ENCODE data around the gene DHH. TPM values are rescaled to one million over a fixed set of nuclear protein-coding genes. Genes with fewer than 3 reads are reported as not detected.

The DHH gene
- total and polyA plus RNA-seq, 9 of the 15 experiments (the other 6 are each of a cell fraction or from before 2014, with no cell fraction given), result 0.07 to 2.6 (median 0.54) TPM

DNA sequence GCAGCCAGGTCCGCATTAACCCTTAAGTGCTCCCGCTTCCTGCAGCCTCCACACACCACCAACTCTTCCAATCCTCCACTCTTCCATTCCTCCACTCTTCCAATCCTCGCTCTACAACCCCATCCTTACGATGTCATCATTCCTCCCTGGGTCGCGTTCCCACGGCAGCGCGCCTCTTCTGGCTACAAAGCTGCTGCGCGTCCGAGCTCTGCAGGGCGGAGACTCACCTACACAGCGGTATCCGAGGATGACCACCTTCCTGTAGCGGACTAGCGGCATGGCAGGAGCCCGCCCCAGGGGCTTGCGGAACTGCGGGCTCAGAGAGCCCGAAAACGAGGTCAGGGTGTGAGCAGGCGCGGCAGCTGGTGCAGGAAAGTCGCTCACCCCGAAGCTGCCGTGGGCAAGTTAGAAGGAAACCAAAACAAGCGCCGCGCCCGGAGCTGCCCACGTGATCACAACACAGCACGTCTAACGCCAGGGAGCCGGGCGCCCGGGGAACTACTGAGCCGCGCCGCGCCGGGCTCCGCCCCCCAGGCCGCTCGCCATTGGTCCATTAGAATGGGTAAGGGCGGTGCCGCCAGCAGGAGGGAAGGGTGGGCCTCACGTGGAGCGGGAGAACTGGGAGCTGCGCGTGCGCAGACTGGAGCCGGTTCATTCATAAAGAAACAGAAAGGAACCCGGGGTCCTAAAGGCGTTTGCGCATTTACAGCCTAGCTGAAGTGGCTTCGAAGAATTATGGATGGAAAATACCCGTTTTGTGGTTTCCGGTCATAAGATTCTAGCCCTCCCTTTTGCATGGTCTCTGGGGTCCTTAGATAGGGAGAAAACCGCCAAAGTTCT is 24.9 kb downstream of the DHH start, which contains the start of gene RHEBL1 (continued):
- TF ChIP-seq, protein P1, sequence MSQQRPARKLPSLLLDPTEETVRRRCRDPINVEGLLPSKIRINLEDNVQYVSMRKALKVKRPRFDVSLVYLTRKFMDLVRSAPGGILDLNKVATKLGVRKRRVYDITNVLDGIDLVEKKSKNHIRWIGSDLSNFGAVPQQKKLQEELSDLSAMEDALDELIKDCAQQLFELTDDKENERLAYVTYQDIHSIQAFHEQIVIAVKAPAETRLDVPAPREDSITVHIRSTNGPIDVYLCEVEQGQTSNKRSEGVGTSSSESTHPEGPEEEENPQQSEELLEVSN (IDR thresholded peaks at IDR 0.05; ENCODE audit: borderline replicate concordance in 1 of 2, extremely low read depth in 1 of 2, insufficient read depth in 1 of 2, insufficient read length in 1 of 2, low read depth in 1 of 2, low read length in 1 of 2, poor library complexity in 1 of 2, severe bottlenecking in 1 of 2), result peak; percentile 85 to 94
- TF ChIP-seq ZBTB17 (CRISPR knock-in tag; IDR thresholded peaks at IDR 0.05), result no peak
- TF ChIP-seq MYBL2 (IDR thresholded peaks at IDR 0.05; ENCODE audit: low read depth), result no peak
- no peak for TF ChIP-seq MYBL2 (CRISPR knock-in tag; IDR thresholded peaks at IDR 0.05; ENCODE audit: borderline replicate concordance)
- no peak; a peak in 1 of 4 replicates for TF ChIP-seq TBL1XR1 (IDR thresholded peaks at IDR 0.05; ENCODE audit: low read length in 2 of 2)
- no peak for TF ChIP-seq CCAR2 (IDR thresholded peaks at IDR 0.05; ENCODE audit: low read depth, low read length)
- TF ChIP-seq LARP7 (IDR thresholded peaks at IDR 0.05), result peak; percentile 88; the same call in 1 of the 2 replicates
- TF ChIP-seq CEBPG (CRISPR knock-in tag; IDR thresholded peaks at IDR 0.05), result peak; percentile 89
- TF ChIP-seq CEBPG (tag; conservative IDR thresholded peaks at IDR 0.05 in 1 of 2, IDR thresholded peaks at IDR 0.05 in 1 of 2), result peak; percentile 52 to 63
- no peak for TF ChIP-seq TCF7L2 (IDR thresholded peaks at IDR 0.05; ENCODE audit: low read depth, low read length)
- TF ChIP-seq, protein P2, sequence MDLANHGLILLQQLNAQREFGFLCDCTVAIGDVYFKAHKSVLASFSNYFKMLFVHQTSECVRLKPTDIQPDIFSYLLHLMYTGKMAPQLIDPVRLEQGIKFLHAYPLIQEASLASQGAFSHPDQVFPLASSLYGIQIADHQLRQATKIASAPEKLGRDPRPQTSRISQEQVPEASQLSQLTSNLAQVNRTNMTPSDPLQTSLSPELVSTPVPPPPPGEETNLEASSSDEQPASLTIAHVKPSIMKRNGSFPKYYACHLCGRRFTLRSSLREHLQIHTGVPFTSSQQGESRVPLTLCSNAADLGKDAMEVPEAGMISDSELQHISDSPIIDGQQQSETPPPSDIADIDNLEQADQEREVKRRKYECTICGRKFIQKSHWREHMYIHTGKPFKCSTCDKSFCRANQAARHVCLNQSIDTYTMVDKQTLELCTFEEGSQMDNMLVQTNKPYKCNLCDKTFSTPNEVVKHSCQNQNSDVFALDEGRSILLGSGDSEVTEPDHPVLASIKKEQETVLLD (IDR thresholded peaks at IDR 0.05), result peak; percentile 88
- TF ChIP-seq SETDB1 (IDR thresholded peaks at IDR 0.05; ENCODE audit: low read length), result peak; percentile 42
- TF ChIP-seq, protein P3, sequence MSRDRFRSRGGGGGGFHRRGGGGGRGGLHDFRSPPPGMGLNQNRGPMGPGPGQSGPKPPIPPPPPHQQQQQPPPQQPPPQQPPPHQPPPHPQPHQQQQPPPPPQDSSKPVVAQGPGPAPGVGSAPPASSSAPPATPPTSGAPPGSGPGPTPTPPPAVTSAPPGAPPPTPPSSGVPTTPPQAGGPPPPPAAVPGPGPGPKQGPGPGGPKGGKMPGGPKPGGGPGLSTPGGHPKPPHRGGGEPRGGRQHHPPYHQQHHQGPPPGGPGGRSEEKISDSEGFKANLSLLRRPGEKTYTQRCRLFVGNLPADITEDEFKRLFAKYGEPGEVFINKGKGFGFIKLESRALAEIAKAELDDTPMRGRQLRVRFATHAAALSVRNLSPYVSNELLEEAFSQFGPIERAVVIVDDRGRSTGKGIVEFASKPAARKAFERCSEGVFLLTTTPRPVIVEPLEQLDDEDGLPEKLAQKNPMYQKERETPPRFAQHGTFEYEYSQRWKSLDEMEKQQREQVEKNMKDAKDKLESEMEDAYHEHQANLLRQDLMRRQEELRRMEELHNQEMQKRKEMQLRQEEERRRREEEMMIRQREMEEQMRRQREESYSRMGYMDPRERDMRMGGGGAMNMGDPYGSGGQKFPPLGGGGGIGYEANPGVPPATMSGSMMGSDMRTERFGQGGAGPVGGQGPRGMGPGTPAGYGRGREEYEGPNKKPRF (IDR thresholded peaks at IDR 0.05; ENCODE audit: low read depth, low read length), result no peak
- TF ChIP-seq NR2C2 (CRISPR knock-in tag; IDR thresholded peaks at IDR 0.05), result no peak
- TF ChIP-seq NR2C2 (tag; IDR thresholded peaks at IDR 0.05), result no peak
- TF ChIP-seq ZNF23 (CRISPR knock-in tag; IDR thresholded peaks at IDR 0.05), result no peak
- no peak for TF ChIP-seq THRAP3 (IDR thresholded peaks at IDR 0.05; ENCODE audit: borderline replicate concordance)
- TF ChIP-seq ZNF347 (CRISPR knock-in tag; IDR thresholded peaks at IDR 0.05; ENCODE audit: low read depth), result no peak
- peak; percentile 97 for TF ChIP-seq RAD51 (IDR thresholded peaks at IDR 0.05; ENCODE audit: borderline replicate concordance, low read depth)
- TF ChIP-seq, protein P4, sequence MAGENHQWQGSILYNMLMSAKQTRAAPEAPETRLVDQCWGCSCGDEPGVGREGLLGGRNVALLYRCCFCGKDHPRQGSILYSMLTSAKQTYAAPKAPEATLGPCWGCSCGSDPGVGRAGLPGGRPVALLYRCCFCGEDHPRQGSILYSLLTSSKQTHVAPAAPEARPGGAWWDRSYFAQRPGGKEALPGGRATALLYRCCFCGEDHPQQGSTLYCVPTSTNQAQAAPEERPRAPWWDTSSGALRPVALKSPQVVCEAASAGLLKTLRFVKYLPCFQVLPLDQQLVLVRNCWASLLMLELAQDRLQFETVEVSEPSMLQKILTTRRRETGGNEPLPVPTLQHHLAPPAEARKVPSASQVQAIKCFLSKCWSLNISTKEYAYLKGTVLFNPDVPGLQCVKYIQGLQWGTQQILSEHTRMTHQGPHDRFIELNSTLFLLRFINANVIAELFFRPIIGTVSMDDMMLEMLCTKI (IDR thresholded peaks at IDR 0.05; ENCODE audit: partially characterized antibody), result no peak
- TF ChIP-seq ZNF143 (CRISPR knock-in tag; IDR thresholded peaks at IDR 0.05), result no peak
- no peak for TF ChIP-seq PHTF2 (CRISPR knock-in tag; IDR thresholded peaks at IDR 0.05)
- no peak for TF ChIP-seq TAF7 (tag; IDR thresholded peaks at IDR 0.05)
